Astrocyte (in vitro differentiated cells and primary cell): ENCODE data around the gene RABGAP1L. TPM values are rescaled to one million over a fixed set of nuclear protein-coding genes. Genes with fewer than 3 reads are reported as not detected.

Source experiments
- DNase-seq: peaks from one replicate; pipeline ENCODE4 v3.0.0-alpha.2; 2010; ENCODE audit warnings: low read depth
- FAIRE-seq: peaks from 2 replicates; lab custom pipeline; 2011; peaks lifted over from hg19 to GRCh38; lab: Jason Lieb, UNC
- H2AFZ ChIP-seq: 2 replicates; pipeline ENCODE4 v1.6.0; 2012; ENCODE audit warnings: low read depth, low read length, inconsistent platforms
- H3K27ac ChIP-seq: 2 replicates; pipeline ENCODE4 v1.5.1; 2011; ENCODE audit warnings: low read depth, low read length, inconsistent platforms
- H3K27me3 ChIP-seq: 2 replicates; pipeline ENCODE4 v1.6.0; 2011; ENCODE audit warnings: low read length, inconsistent platforms; ENCODE audit not compliant: insufficient read depth
- H3K36me3 ChIP-seq: 2 replicates; pipeline ENCODE4 v1.5.1; 2011; ENCODE audit warnings: low read length, inconsistent platforms; ENCODE audit not compliant: insufficient read depth
- H3K4me1 ChIP-seq: 2 replicates; pipeline ENCODE4 v1.5.1; 2011; ENCODE audit warnings: low read length, inconsistent platforms; ENCODE audit not compliant: insufficient read depth
- H3K4me2 ChIP-seq: 2 replicates; pipeline ENCODE4 v1.6.0; 2012; ENCODE audit warnings: low read length, inconsistent platforms
- H3K4me3 ChIP-seq: 2 replicates; pipeline ENCODE4 v1.5.1; 2011; ENCODE audit warnings: low read depth, mild to moderate bottlenecking, low read length, inconsistent platforms; ENCODE audit not compliant: insufficient read depth
- H3K79me2 ChIP-seq: 2 replicates; pipeline ENCODE4 v1.6.0; 2012; ENCODE audit warnings: mild to moderate bottlenecking, low read length, inconsistent platforms; ENCODE audit not compliant: insufficient read depth
- H3K9ac ChIP-seq: 2 replicates; pipeline ENCODE4 v1.6.0; 2012; ENCODE audit warnings: mild to moderate bottlenecking, low read length, inconsistent platforms
- H3K9me3 ChIP-seq: 2 replicates; pipeline ENCODE4 v1.5.1; 2012; ENCODE audit warnings: low read depth, mild to moderate bottlenecking, low read length, inconsistent platforms; ENCODE audit not compliant: insufficient read depth
- H4K20me1 ChIP-seq: 2 replicates; pipeline ENCODE4 v1.6.0; 2012; ENCODE audit warnings: low read length, inconsistent platforms; ENCODE audit not compliant: insufficient read depth
- H3K27ac Mint-ChIP-seq: one replicate; pipeline ENCODE4 v1.8.0; 2021; ENCODE audit warnings: mild to moderate bottlenecking, mixed read lengths; ENCODE audit not compliant: unreplicated experiment
- H3K27me3 Mint-ChIP-seq: one replicate; pipeline ENCODE4 v1.8.0; 2021; ENCODE audit warnings: low read depth, mixed read lengths; ENCODE audit not compliant: unreplicated experiment
- H3K36me3 Mint-ChIP-seq: one replicate; pipeline ENCODE4 v1.8.0; 2021; ENCODE audit warnings: low read depth, mixed read lengths; ENCODE audit not compliant: unreplicated experiment
- H3K4me1 Mint-ChIP-seq: one replicate; pipeline ENCODE4 v1.8.0; 2021; ENCODE audit warnings: low read depth, mixed read lengths; ENCODE audit not compliant: unreplicated experiment
- H3K4me3 Mint-ChIP-seq: one replicate; pipeline ENCODE4 v1.8.0; 2021; ENCODE audit warnings: mild to moderate bottlenecking, moderate library complexity, mixed read lengths; ENCODE audit not compliant: unreplicated experiment
- H3K9me3 Mint-ChIP-seq: one replicate; pipeline ENCODE4 v1.8.0; 2021; ENCODE audit warnings: mild to moderate bottlenecking, mixed read lengths; ENCODE audit not compliant: unreplicated experiment
- EZH2 ChIP-seq: IDR thresholded peaks from 2 replicates; pipeline ENCODE4 v1.6.1; 2012; ENCODE audit warnings: mild to moderate bottlenecking, low read length, inconsistent platforms; ENCODE audit not compliant: insufficient read depth
- total RNA-seq: library from RNA; stranded (reverse); gene quantifications from 2 replicates; pipeline ENCODE4 v1.2.1, GENCODE V29; 2021
- TF ChIP-seq, protein P1 (sequence below): IDR thresholded peaks from 2 replicates; pipeline ENCODE4 v1.5.1; 2011; ENCODE audit warnings: low read depth, mild to moderate bottlenecking, inconsistent platforms, low read length, moderate library complexity; ENCODE audit not compliant: insufficient read depth

RABGAP1L gene
- total RNA-seq, 1 donor from 2014 or later = 40.2 TPM

GRCh38 chr1:174469687-174470086 is 310.4 kb downstream of the RABGAP1L start:
- FAIRE-seq (no peak), DNase-seq (no peak)
- no peaks in the 10 kb centered on the region for H3K27me3 Mint-ChIP-seq
- H3K4me1 ChIP-seq = no peaks in the 10 kb centered on the region
- no peak overlapping the region for H3K9ac ChIP-seq
- H3K36me3 ChIP-seq = no peaks in the 10 kb centered on the region
- no peak overlapping the region for H3K27ac ChIP-seq
- no peaks in the 10 kb centered on the region for H3K27me3 ChIP-seq
- no peak overlapping the region for H3K4me3 ChIP-seq
- no peaks in the 10 kb centered on the region for H3K79me2 ChIP-seq
- no peak overlapping the region for H3K4me2 ChIP-seq
- H3K9me3 Mint-ChIP-seq = no peaks in the 10 kb centered on the region
- no peaks in the 10 kb centered on the region for H3K9me3 ChIP-seq
- H3K27ac Mint-ChIP-seq = no peak overlapping the region
- TF ChIP-seq, protein P1, sequence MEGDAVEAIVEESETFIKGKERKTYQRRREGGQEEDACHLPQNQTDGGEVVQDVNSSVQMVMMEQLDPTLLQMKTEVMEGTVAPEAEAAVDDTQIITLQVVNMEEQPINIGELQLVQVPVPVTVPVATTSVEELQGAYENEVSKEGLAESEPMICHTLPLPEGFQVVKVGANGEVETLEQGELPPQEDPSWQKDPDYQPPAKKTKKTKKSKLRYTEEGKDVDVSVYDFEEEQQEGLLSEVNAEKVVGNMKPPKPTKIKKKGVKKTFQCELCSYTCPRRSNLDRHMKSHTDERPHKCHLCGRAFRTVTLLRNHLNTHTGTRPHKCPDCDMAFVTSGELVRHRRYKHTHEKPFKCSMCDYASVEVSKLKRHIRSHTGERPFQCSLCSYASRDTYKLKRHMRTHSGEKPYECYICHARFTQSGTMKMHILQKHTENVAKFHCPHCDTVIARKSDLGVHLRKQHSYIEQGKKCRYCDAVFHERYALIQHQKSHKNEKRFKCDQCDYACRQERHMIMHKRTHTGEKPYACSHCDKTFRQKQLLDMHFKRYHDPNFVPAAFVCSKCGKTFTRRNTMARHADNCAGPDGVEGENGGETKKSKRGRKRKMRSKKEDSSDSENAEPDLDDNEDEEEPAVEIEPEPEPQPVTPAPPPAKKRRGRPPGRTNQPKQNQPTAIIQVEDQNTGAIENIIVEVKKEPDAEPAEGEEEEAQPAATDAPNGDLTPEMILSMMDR = no peak
- H3K4me3 Mint-ChIP-seq = no peak overlapping the region
- no peaks in the 10 kb centered on the region for H3K36me3 Mint-ChIP-seq
- H4K20me1 ChIP-seq = no peaks in the 10 kb centered on the region
- no peaks in the 10 kb centered on the region for H3K4me1 Mint-ChIP-seq
- no peak overlapping the region for H2AFZ ChIP-seq

DNA sequence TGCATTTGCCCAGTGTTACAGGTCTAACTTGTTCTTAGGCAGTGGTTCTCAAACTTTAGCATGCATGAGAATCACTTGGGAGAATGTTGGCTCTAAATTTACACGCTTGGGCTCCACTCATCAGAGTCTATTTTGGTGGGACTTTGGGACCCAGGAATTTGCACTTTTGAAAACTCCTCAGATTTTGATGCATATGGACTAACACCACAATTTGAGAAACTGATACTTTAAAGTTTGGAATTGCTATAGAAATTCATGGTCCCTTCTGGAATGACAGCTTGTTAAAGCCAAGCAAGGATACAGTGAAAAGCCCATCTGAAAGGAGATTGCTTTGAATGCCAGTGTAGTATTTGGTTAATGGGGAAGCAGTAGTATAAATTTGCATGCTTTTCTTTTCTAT is 320.0 kb downstream of the RABGAP1L start:
- Mint-ChIP-seq H3K9me3 (no peaks in the 10 kb centered on the region), H3K27ac (no peak overlapping the region), H3K4me3 (no peak overlapping the region), H3K27me3 (no peaks in the 10 kb centered on the region), H3K36me3 (no peaks in the 10 kb centered on the region), H3K4me1 (no peaks in the 10 kb centered on the region)
- Histone ChIP-seq H3K4me3 (no peak overlapping the region), H3K27me3 (no peaks in the 10 kb centered on the region), H3K27ac (no peak overlapping the region), H3K4me2 (no peak overlapping the region), H3K9ac (no peak overlapping the region), H3K79me2 (no peaks in the 10 kb centered on the region), H3K9me3 (no peaks in the 10 kb centered on the region), H2AFZ (no peak overlapping the region), H3K4me1 (no peaks in the 10 kb centered on the region), H4K20me1 (no peaks in the 10 kb centered on the region), H3K36me3 (no peaks in the 10 kb centered on the region)
- FAIRE-seq (no peak), DNase-seq (no peak)
- TF ChIP-seq, protein P1 = no peak
- TF ChIP-seq EZH2 = no peak

GRCh38 chr1:174480324-174480723 is 321.0 kb downstream of the RABGAP1L start:
- DNase-seq (no peak), FAIRE-seq (no peak)
- Mint-ChIP-seq H3K4me1 (peaks cover under 1% of the 10 kb centered on the region), H3K4me3 (no peak overlapping the region), H3K27ac (no peak overlapping the region), H3K27me3 (no peaks in the 10 kb centered on the region), H3K9me3 (no peaks in the 10 kb centered on the region), H3K36me3 (no peaks in the 10 kb centered on the region)
- TF ChIP-seq EZH2 = no peak
- TF ChIP-seq, protein P1 = no peak
- Histone ChIP-seq H3K9ac (no peak overlapping the region), H3K36me3 (no peaks in the 10 kb centered on the region), H3K4me2 (no peak overlapping the region), H3K27ac (no peak overlapping the region), H3K79me2 (no peaks in the 10 kb centered on the region), H3K9me3 (no peaks in the 10 kb centered on the region), H3K4me1 (no peaks in the 10 kb centered on the region), H4K20me1 (no peaks in the 10 kb centered on the region), H2AFZ (no peak overlapping the region), H3K27me3 (no peaks in the 10 kb centered on the region), H3K4me3 (no peak overlapping the region)
